GM13976 (cell line): Measurements from ENCODE around the gene CCDC180.
"Not testable (repeated sequence)": the region's sequence is repeated elsewhere in the genome, so short reads cannot be mapped to it uniquely, and the experiment has no call there.

ENCODE experiments used
- DNase-seq: peaks from one replicate; pipeline ENCODE4 v3.0.0; 2012; ENCODE audit warnings: low spot score
- CTCF ChIP-seq: IDR thresholded peaks from 2 replicates; pipeline ENCODE4 v1.5.1; 2012; ENCODE audit warnings: borderline replicate concordance, mild to moderate bottlenecking; ENCODE audit not compliant: insufficient read depth; ENCODE audit errors: extremely low read depth, missing control alignments, control extremely low read depth
- in situ Hi-C: fragments of 300-500 bp; cut with MboI; formaldehyde crosslinking; loops from one replicate; pipeline ENCODE4 v1.12.0; 2022; ENCODE audit warnings: low sequenced_read_pairs, mixed read lengths, inconsistent platforms; ENCODE audit not compliant: unreplicated experiment

The CCDC180 gene

GRCh38 chr9:97307500-97308163, at the start of gene CCDC180:
Gene CCDC180, plus strand, starts transcription at chr9:97307659. Its CDS starts 405 bp downstream, at chr9:97308064.
- no peak for TF ChIP-seq CTCF
- in situ Hi-C loops = no loop called here
- no peak for DNase-seq

GRCh38 chr9:97259834-97260514, 47.5 kb upstream of the CCDC180 start:
- not testable (repeated sequence) for DNase-seq

GRCh38 chr9:97271292-97271691, 36.2 kb upstream of the CCDC180 start:
- DNase-seq = no peak
- no peak for TF ChIP-seq CTCF
- in situ Hi-C loops = no loop called here

More at GRCh38 chr9:97259834-97260514, 47.5 kb upstream of the CCDC180 start:
- in situ Hi-C loops = not testable (repeated sequence)

DNA sequence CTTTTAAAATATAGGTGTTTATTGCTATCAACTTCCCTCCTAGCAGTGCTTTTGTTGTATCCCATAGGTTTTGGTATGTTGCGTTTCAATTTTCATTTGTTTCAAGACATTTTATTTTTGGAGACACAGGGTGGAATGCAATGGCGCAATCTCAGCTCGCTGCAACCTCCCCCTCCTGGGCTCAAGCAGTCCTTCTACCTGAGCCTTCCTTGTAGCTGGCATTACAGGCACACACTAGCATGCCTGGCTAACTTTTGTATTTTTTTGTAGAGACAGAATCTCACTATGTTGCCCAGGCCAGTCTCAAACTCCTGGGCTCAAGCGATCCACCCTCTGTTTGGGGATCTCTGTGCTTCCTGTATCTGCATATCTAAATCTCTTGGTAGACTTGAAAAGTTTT, 35.4 kb upstream of the CCDC180 start:
- in situ Hi-C loops = no loop called here
- TF ChIP-seq CTCF = no peak
- DNase-seq = no peak

DNA sequence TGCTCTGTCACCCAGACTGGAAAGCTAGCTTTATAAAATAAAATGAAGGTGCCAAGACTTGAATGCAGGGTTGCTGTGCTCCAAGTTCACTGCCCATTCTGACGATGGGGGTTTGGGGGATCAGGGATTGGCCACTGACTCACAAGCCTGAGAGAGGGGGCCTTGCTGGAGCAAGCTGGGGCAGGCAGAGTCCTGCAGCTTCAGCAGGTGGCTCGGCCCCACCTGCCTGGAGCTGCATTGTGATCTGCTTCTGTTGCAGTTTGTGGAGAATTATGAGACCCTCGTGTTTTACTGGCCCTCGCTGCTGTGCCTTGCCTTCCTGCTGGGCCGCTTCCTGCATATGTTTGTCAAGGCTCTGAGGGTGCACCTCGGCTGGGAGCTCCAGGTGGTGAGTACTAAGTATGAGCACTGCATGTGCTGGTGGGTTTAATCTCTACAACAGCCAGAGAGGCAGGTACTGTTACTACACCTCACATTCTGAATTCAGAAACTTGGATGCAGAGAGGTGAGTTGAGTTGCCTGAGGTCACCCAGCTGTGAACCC, 31.1 kb upstream of the CCDC180 start:
- in situ Hi-C loops = no loop called here
- no peak for DNase-seq
- no peak for TF ChIP-seq CTCF

GRCh38 chr9:97277953-97278352, 29.5 kb upstream of the CCDC180 start:
- TF ChIP-seq CTCF = no peak
- no peak for DNase-seq
- in situ Hi-C loops = no loop called here

DNA sequence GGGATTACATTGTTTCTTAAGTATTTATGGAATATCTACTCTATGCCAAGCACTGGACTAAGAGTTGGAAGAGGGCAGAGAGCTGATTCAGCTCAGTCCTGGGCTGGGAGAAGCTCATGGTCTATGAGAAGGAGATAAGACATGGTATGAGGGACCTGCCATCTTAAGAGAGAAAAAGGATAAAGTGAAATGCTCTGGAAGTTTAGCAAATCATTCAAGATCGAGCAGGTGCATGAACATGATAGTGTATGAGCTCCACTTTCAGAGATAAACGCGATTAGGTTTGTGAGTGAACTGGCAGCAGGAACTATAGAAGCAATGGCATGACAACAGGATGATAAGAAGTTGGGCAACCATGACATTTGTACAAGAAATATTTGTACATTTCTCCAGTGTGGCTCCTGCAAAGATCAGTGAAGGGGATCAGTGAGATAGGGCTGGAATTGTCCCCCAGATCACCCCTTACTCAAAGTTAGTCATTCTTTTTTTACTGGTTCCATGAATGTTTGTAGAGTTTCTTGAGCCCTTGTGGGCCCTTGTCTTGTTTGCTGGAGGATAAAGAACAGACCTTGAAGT, 26.6 kb upstream of the CCDC180 start:
- in situ Hi-C loops = no loop called here
- no peak for DNase-seq
- TF ChIP-seq CTCF = no peak
